ENCODE data around the gene OR6C65. TPM values are rescaled to one million over a fixed set of nuclear protein-coding genes. Genes with fewer than 3 reads are reported as not detected.
A peak's percentile ranks its signal among the peaks of the same experiment; 100 is the strongest.
"Not testable (repeated sequence)": the region's sequence is repeated elsewhere in the genome, so short reads cannot be mapped to it uniquely, and the experiment has no call there.

The OR6C65 gene
- total RNA-seq (not detected in 2 replicates), polyA plus RNA-seq (not detected in 2 replicates)

DNA sequence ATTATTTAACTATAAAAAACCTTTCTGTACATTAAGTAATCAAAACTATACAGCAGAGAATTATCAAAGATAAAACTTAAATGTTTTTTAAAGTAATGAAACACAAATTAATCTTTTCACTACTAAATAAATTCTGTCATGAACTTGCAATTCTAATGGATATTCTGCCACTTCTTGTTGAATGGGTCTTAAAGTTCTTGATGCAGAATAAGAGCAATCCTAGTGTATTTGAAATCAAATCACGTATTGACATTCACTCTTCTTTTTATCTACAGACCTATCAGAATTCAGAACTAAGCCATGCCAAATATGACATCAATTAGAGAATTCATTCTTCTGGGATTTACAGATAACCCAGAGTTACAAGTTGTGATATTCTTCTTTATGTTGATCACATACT lies at the start of gene OR6C65:
Gene OR6C65, plus strand, starts transcription at position 301 of the 400 bp plus-strand sequence. Its CDS starts 0 bp downstream, at position 301.
- H3K9me2 ChIP-seq (replicated peaks; ENCODE audit: insufficient read depth) = no peaks in the 10 kb centered on the region
- no peaks in the 10 kb centered on the region for H3K36me3 ChIP-seq (replicated peaks; ENCODE audit: insufficient read depth, low read depth)
- no peaks in the 10 kb centered on the region for H3K4me1 ChIP-seq (ENCODE audit: insufficient read depth)
- no peaks in the 10 kb centered on the region for H3K9me3 ChIP-seq (ENCODE audit: low read depth)
- no peak within 1 kb of the TSS for H2AFZ ChIP-seq
- no peak for DNase-seq (ENCODE audit: low spot score)
- no peak within 1 kb of the TSS for H3K27ac ChIP-seq
- TF ChIP-seq EZH2phosphoT487 (IDR thresholded peaks at IDR 0.05; ENCODE audit: low read depth, severe bottlenecking, unreplicated experiment) (no peak), EZH2 (IDR thresholded peaks at IDR 0.05; ENCODE audit: borderline replicate concordance) (no peak)
- TF ChIP-seq, protein P1, sequence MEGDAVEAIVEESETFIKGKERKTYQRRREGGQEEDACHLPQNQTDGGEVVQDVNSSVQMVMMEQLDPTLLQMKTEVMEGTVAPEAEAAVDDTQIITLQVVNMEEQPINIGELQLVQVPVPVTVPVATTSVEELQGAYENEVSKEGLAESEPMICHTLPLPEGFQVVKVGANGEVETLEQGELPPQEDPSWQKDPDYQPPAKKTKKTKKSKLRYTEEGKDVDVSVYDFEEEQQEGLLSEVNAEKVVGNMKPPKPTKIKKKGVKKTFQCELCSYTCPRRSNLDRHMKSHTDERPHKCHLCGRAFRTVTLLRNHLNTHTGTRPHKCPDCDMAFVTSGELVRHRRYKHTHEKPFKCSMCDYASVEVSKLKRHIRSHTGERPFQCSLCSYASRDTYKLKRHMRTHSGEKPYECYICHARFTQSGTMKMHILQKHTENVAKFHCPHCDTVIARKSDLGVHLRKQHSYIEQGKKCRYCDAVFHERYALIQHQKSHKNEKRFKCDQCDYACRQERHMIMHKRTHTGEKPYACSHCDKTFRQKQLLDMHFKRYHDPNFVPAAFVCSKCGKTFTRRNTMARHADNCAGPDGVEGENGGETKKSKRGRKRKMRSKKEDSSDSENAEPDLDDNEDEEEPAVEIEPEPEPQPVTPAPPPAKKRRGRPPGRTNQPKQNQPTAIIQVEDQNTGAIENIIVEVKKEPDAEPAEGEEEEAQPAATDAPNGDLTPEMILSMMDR (IDR thresholded peaks at IDR 0.05; ENCODE audit: poor library complexity) = no peak
- no peaks in the 10 kb centered on the region for H4K20me1 ChIP-seq (ENCODE audit: insufficient read depth, poor library complexity, severe bottlenecking)
- H3K79me2 ChIP-seq = no peaks in the 10 kb centered on the region
- WGBS (ENCODE audit: low lambda C conversion rate, missing lambda C conversion rate) = 100% methylated on average over 1 of the region's 1 CpG
- no peaks in the 10 kb centered on the region for H3K27me3 ChIP-seq
- no peak within 1 kb of the TSS for H3K4me3 ChIP-seq
- H3K4me2 ChIP-seq = no peak within 1 kb of the TSS

DNA sequence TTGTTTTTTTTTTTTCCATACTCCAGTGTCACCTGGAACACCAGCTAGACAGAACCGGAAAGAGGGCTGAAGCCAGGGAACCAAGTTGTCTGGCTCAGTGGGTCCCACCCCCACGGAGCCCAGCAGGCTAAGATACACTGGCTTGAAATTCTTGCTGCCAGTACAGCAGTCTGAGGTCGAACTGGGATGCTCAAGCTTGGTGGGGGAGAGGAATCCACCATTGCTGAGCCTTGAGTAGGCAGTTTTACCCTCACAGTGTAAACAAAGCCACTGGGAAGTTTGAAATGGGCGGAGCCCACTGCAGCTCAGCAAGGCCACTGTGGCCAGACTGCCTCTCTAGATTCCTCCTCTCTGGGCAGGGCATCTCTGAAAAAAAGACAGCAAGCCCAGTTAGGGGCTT lies 45.0 kb upstream of the OR6C65 start:
- 45% methylated on average over 4 of the region's 4 CpGs for WGBS (ENCODE audit: low lambda C conversion rate, missing lambda C conversion rate)
- not testable (repeated sequence) for H4K20me1 ChIP-seq (ENCODE audit: insufficient read depth, poor library complexity, severe bottlenecking)

DNA sequence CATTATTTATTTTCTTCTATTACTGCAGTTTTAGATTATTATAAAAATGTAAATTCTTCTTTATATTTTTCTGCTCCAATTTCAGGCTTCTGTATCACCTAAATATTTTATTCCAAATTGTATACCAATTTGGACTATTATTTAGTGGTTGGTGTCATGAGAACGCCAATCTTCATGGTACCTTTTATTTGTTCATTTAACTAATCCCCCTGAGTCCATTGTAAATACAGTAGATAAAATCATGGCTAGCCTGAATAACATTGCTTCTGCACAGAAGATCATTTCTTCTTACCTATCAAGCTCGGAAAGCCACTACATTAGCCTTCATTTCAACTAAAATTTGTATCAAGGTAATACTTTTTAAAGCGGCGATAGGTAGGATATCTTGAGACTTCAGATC lies 37.7 kb upstream of the OR6C65 start, which contains the start of gene OR6C75:
Gene OR6C75, plus strand, starts transcription at position 301 of the 400 bp plus-strand sequence. CDS start 2,136 bp downstream, outside the sequence.
- H3K9me3 ChIP-seq (ENCODE audit: low read depth) = no peaks in the 10 kb centered on the region
- H3K4me1 ChIP-seq (ENCODE audit: insufficient read depth) = no peaks in the 10 kb centered on the region
- no peak for TF ChIP-seq EZH2phosphoT487 (IDR thresholded peaks at IDR 0.05; ENCODE audit: low read depth, severe bottlenecking, unreplicated experiment)
- TF ChIP-seq EZH2 (IDR thresholded peaks at IDR 0.05; ENCODE audit: borderline replicate concordance) = no peak
- TF ChIP-seq, protein P1 (IDR thresholded peaks at IDR 0.05; ENCODE audit: poor library complexity) = no peak
- no peak within 1 kb of the TSS for H3K27ac ChIP-seq
- 87% methylated on average over 4 of the region's 4 CpGs for WGBS (ENCODE audit: low lambda C conversion rate, missing lambda C conversion rate)
- no peaks in the 10 kb centered on the region for H3K36me3 ChIP-seq (replicated peaks; ENCODE audit: insufficient read depth, low read depth)
- H3K27me3 ChIP-seq = no peaks in the 10 kb centered on the region
- no peaks in the 10 kb centered on the region for H3K79me2 ChIP-seq
- no peak within 1 kb of the TSS for H2AFZ ChIP-seq
- H3K4me2 ChIP-seq = no peak within 1 kb of the TSS
- no peaks in the 10 kb centered on the region for H4K20me1 ChIP-seq (ENCODE audit: insufficient read depth, poor library complexity, severe bottlenecking)
- no peak for DNase-seq (ENCODE audit: low spot score)
- H3K4me3 ChIP-seq = no peak within 1 kb of the TSS
- H3K9me2 ChIP-seq (replicated peaks; ENCODE audit: insufficient read depth) = no peaks in the 10 kb centered on the region

More for the DNA sequence above, 45.0 kb upstream of the OR6C65 start:
- H3K9me2 ChIP-seq (replicated peaks; ENCODE audit: insufficient read depth); H3K9me3 ChIP-seq (ENCODE audit: low read depth); H3K36me3 ChIP-seq (replicated peaks; ENCODE audit: insufficient read depth, low read depth); H3K4me2 ChIP-seq; H3K27me3 ChIP-seq; H3K4me1 ChIP-seq (ENCODE audit: insufficient read depth); H3K4me3 ChIP-seq; H3K79me2 ChIP-seq; H2AFZ ChIP-seq; H3K27ac ChIP-seq: not testable (repeated sequence)
- DNase-seq (ENCODE audit: low spot score) = peak; percentile 49

DNA sequence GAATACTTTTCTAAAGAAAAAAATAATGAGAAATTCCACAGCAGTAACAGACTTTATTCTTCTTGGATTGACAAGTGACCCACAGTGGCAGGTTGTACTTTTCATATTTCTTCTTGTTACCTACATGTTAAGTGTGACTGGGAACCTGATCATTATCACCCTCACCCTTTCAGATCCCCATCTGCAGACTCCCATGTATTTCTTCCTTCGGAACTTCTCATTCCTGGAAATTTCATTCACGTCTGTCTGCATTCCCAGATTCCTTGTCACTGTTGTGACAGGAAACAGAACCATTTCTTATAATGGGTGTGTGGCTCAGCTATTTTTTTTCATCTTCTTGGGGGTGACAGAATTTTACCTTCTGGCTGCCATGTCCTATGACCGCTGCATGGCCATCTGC lies 35.2 kb upstream of the OR6C65 start:
- no peak for TF ChIP-seq EZH2 (IDR thresholded peaks at IDR 0.05; ENCODE audit: borderline replicate concordance)
- TF ChIP-seq, protein P1 (IDR thresholded peaks at IDR 0.05; ENCODE audit: poor library complexity) = no peak
- TF ChIP-seq EZH2phosphoT487 (IDR thresholded peaks at IDR 0.05; ENCODE audit: low read depth, severe bottlenecking, unreplicated experiment) = no peak

More for the DNA sequence above, 35.2 kb upstream of the OR6C65 start:
- 81% methylated on average over 3 of the region's 3 CpGs for WGBS (ENCODE audit: low lambda C conversion rate, missing lambda C conversion rate)
- no peak for DNase-seq (ENCODE audit: low spot score)
- Histone ChIP-seq H3K4me2 (no peak overlapping the region), H3K79me2 (no peaks in the 10 kb centered on the region), H2AFZ (no peak overlapping the region), H3K27me3 (no peaks in the 10 kb centered on the region), H3K9me3 (ENCODE audit: low read depth) (no peaks in the 10 kb centered on the region), H4K20me1 (ENCODE audit: insufficient read depth, poor library complexity, severe bottlenecking) (no peaks in the 10 kb centered on the region), H3K27ac (no peak overlapping the region), H3K4me3 (no peak overlapping the region), H3K9me2 (replicated peaks; ENCODE audit: insufficient read depth) (no peaks in the 10 kb centered on the region), H3K4me1 (ENCODE audit: insufficient read depth) (no peaks in the 10 kb centered on the region), H3K36me3 (replicated peaks; ENCODE audit: insufficient read depth, low read depth) (no peaks in the 10 kb centered on the region)

Measured in hepatocyte (in vitro differentiated cells).